ENCODE measurements around the gene ETFB. TPM values are rescaled to one million over a fixed set of nuclear protein-coding genes. Genes with fewer than 3 reads are reported as not detected.
A peak's percentile ranks its signal among the peaks of the same experiment; 100 is the strongest.

ETFB gene
- total RNA-seq, 1 experiment from 2014 or later, result 140 TPM

DNA sequence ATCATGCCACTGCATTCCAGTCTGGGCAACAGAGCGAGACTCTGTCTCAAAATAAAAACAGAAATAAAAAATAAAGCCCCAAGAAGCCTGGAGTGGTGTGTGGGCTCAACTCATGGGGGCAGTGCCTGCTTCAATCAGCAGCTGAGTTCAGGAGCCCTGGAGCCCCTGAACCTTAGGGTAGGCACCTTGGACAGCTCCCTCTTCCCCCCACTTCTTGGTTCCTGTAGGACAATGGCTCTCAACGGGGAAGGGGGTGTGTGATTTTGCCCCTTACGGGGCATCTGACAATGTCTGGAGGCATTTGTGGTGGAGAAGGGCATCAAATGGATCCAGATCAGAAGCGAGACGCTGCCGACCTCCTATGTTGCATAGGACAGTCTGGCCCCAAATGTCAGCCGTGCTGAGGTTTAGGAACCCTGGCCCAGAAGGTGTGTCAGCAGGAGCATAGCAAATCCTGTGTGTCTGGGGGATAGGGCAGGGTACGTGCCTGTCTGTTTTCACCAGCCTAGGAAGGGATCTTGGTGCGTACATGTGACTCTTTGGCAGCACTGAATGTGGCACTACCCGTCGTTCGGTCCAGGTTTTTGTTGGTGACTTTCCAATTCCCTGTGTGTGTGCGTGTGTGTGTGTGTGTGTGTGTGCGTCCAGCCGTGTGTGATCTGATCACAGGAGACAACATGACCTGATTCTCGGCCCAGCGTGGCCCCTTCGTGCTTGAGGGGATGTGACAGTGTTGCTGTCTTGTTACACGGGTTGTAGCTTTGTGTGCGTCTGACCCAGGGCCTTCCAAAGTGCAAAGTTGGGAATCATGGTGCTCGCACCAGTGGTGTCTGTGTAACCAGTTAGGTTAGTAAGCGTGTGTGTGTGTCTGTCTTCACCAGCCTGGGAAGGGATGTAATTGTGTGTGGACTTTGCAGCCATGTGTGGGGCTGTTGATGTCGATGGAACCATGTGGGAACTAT lies 47.2 kb downstream of the ETFB start:
- POLR2A ChIA-PET, result no interaction called here
- intact Hi-C loops (cut with micrococcal nuclease), result no loop called here
- H3K9me2 ChIP-seq (ENCODE audit: insufficient read depth), result no peaks in the 10 kb centered on the region
- no peak overlapping the region for H3K4me3 ChIP-seq (replicated peaks in 1 of 2; ENCODE audit: low read depth in 1 of 2, low read length in 2 of 2)
- H3K79me2 ChIP-seq (ENCODE audit: insufficient read depth, low read length), result no peaks in the 10 kb centered on the region
- H3K36me3 ChIP-seq (ENCODE audit: control insufficient read depth in 1 of 2, insufficient read depth in 2 of 2, low read length in 2 of 2), result no peaks in the 10 kb centered on the region
- RAD21 ChIA-PET (ENCODE audit: low non-redundant PET in 1 of 2, low total read pairs in 2 of 2, uncharacterized antibody in 2 of 2, unreplicated experiment in 2 of 2), result no interaction called here
- no peak overlapping the region for H2AFZ ChIP-seq (ENCODE audit: low read depth, low read length, poor library complexity, severe bottlenecking)
- H3K9ac ChIP-seq (ENCODE audit: low read length), result no peak overlapping the region
- H3K4me1 ChIP-seq (ENCODE audit: control insufficient read depth in 1 of 2, insufficient read depth in 2 of 2, low read length in 2 of 2), result no peaks in the 10 kb centered on the region
- H3K27ac ChIP-seq (ENCODE audit: low read depth, low read length), result no peak overlapping the region
- no peak overlapping the region for H3K4me2 ChIP-seq (ENCODE audit: low read length)
- no TSS peak for BruUV-seq (replicated peaks)
- H3K27me3 ChIP-seq (ENCODE audit: insufficient read depth, low read length), result peaks cover 8% of the 10 kb centered on the region; the same call in 1 of the 2 replicates
- CTCF ChIA-PET, result no interaction called here
- DNase-seq (ENCODE audit: low read depth, low spot score) (no peak), ATAC-seq (no peak)
- no peaks in the 10 kb centered on the region; a peak in 1 of 4 replicates for H3K9me3 ChIP-seq (ENCODE audit: control insufficient read depth in 1 of 2, insufficient read depth in 1 of 2, low read depth in 1 of 2, low read length in 2 of 2)
- no peaks in the 10 kb centered on the region for H4K20me1 ChIP-seq (ENCODE audit: insufficient read depth)
- TF ChIP-seq YY1 (IDR thresholded peaks at IDR 0.05; ENCODE audit: extremely low read depth, insufficient replicate concordance, low read depth, low read length) (no peak), REST (IDR thresholded peaks at IDR 0.05; ENCODE audit: low read depth) (peak; percentile 61), TCF7L2 (IDR thresholded peaks at IDR 0.05; ENCODE audit: borderline replicate concordance, extremely low read depth, insufficient read depth, insufficient read length) (no peak)

Data from HCT116 (cell line).